Ishikawa (cell line): Measurements from ENCODE around the gene KIF13A.

Source experiments
- CREB1 ChIP-seq: IDR thresholded peaks from 2 replicates; pipeline ENCODE4 v1.6.1; 2012; ENCODE audit warnings: low read depth
- YY1 ChIP-seq: IDR thresholded peaks from 2 replicates; pipeline ENCODE4 v1.6.1; 2012; ENCODE audit warnings: low read depth

DNA sequence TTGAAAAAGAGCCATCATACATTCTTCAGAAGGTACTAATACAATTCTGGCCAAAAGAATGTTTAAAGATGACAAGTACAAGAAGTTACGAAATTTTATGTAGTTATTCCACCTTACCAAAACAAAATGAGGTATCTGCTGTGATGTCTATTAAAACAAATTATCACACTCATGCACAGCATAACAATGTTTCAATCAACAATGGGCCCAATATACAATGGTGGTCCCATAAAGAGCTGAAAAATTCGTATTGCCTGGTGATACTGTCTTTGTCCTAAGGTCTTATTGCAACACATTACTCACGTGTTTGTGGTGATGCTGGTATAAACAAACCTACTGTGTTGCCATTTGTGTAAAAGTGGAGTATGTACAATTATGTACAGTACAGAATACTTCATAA lies 277.1 kb downstream of the KIF13A start:
- TF ChIP-seq CREB1: no peak
- no peak for TF ChIP-seq YY1
